K562 (cell line): Measurements from ENCODE around the gene SLC31A2. TPM values are rescaled to one million over a fixed set of nuclear protein-coding genes. Genes with fewer than 3 reads are reported as not detected.

Experiments used
- ATAC-seq: fragments of 200-7000 bp; cut with Tn5 transposase; 3 replicates; pipeline ENCODE4 v1.9.1; 2020; ENCODE audit warnings: moderate library complexity
- BruUV-seq: library from RNA; stranded (reverse); fragments of 400-500 nt; replicated peaks from 2 replicates; lab custom pipeline; 2021; lab: Mats Ljungman, UMichigan
- CTCF ChIA-PET: fragments of 300-600 bp; formaldehyde crosslinking; extraction: SDS; loops from one replicate; lab custom pipeline; 2021; ENCODE audit warnings: low intra/inter-chr PET ratio; lab: Yijun Ruan, JAX
- POLR2A ChIA-PET: fragments of 300-600, 350-650 bp; sonication (Branson Sonifier 250); formaldehyde crosslinking; extraction: SDS; loops from one replicate; lab custom pipeline; 2021; ENCODE audit warnings: antibody characterized with exemption, inconsistent platforms; lab: Yijun Ruan, JAX
- DNase-seq, 4 experiments: peaks; one replicate each; pipeline versions ENCODE4 v3.0.0 to v3.0.0-alpha.2; 2011 to 2018; ENCODE audit warnings: low spot score in 3 of 4, mixed read lengths in 3 of 4; ENCODE audit errors: extremely low read depth in 1 of 4
- FAIRE-seq: peaks from 2 replicates; lab custom pipeline; 2011; peaks lifted over from hg19 to GRCh38; lab: Jason Lieb, UNC
- H2AFZ ChIP-seq: 2 replicates; pipeline ENCODE4 v1.6.0; 2011; ENCODE audit warnings: low read depth, low read length, control low read depth, inconsistent platforms
- H3K27ac ChIP-seq: fragments of 200-600 bp; 3 replicates; pipeline ENCODE4 v1.8.0; 2011; ENCODE audit warnings: low read depth, mild to moderate bottlenecking, control low read depth, inconsistent platforms, low read length, moderate library complexity, mixed read lengths; ENCODE audit errors: extremely low read depth
- H3K27me3 ChIP-seq, 2 experiments: fragments of 300-600 bp in 1 of 2; 2 replicates in 1 of 2; 3 replicates in 1 of 2; pipeline versions ENCODE4 v1.6.0 to v1.8.0; 2011; ENCODE audit warnings: inconsistent platforms in 2 of 2, low read length in 2 of 2, mild to moderate bottlenecking in 1 of 2, mixed read lengths in 1 of 2, moderate library complexity in 1 of 2; ENCODE audit not compliant: control insufficient read depth in 2 of 2, insufficient read depth in 2 of 2
- H3K36me3 ChIP-seq: fragments of 300-600 bp; 3 replicates; pipeline ENCODE4 v1.8.0; 2011; ENCODE audit warnings: mild to moderate bottlenecking, low read length, inconsistent platforms; ENCODE audit not compliant: control insufficient read depth, insufficient read depth
- H3K4me1 ChIP-seq, 2 experiments: fragments of 200-600 bp in 1 of 2; replicated peaks in 1 of 2; 2 replicates in 1 of 2; 3 replicates in 1 of 2; pipeline versions ENCODE4 v1.5.1 to v1.8.0; 2011; ENCODE audit warnings: inconsistent platforms in 2 of 2, low read length in 2 of 2, mild to moderate bottlenecking in 1 of 2, mixed read lengths in 1 of 2, moderate library complexity in 1 of 2; ENCODE audit not compliant: control insufficient read depth in 2 of 2, insufficient read depth in 2 of 2
- H3K4me2 ChIP-seq: 2 replicates; pipeline ENCODE4 v1.6.1; 2011; ENCODE audit warnings: low read length, control low read depth, inconsistent platforms, mixed read lengths; ENCODE audit not compliant: insufficient read depth
- H3K4me3 ChIP-seq: fragments of 200-600 bp; sonication (generic), shearing (Covaris generic); 2 replicates; pipeline ENCODE4 v1.5.1; 2016; ENCODE audit warnings: control low read depth, inconsistent platforms
- H3K79me2 ChIP-seq: fragments of 200-600 bp; 3 replicates; pipeline ENCODE4 v1.8.0; 2011; ENCODE audit warnings: low read length, inconsistent platforms; ENCODE audit not compliant: control insufficient read depth, insufficient read depth
- H3K9ac ChIP-seq, 2 experiments: 2 replicates each; pipeline versions ENCODE4 v1.6.0 to v1.6.1; 2011; ENCODE audit warnings: low read depth in 2 of 2, low read length in 2 of 2, control low read depth in 1 of 2, inconsistent platforms in 1 of 2, mild to moderate bottlenecking in 1 of 2, mixed read lengths in 1 of 2; ENCODE audit not compliant: insufficient read depth in 1 of 2
- H3K9me1 ChIP-seq: one replicate; pipeline ENCODE4 v1.6.0; 2011; ENCODE audit warnings: inconsistent platforms, mild to moderate bottlenecking, low read length, moderate library complexity; ENCODE audit not compliant: control insufficient read depth, insufficient read depth
- H3K9me3 ChIP-seq: replicated peaks from 2 replicates; pipeline ENCODE4 v1.5.1; 2011; ENCODE audit warnings: low read depth, low read length, inconsistent platforms; ENCODE audit not compliant: control insufficient read depth, insufficient read depth
- H4K20me1 ChIP-seq: replicated peaks from 2 replicates; pipeline ENCODE4 v1.6.1; 2011; ENCODE audit warnings: low read length, inconsistent platforms, mixed read lengths; ENCODE audit not compliant: control insufficient read depth, insufficient read depth
- C11orf30 ChIP-seq: fragments of 450-650 bp; IDR thresholded peaks from 2 replicates; pipeline ENCODE4 v1.6.1; 2016; ENCODE audit warnings: low read depth, mild to moderate bottlenecking
- FOSL1 ChIP-seq: fragments of 200-800 bp; sonication (Bioruptor generic); conservative IDR thresholded peaks from 2 replicates; pipeline ENCODE4 v1.6.1; 2016; ENCODE audit warnings: missing genetic modification characterization, missing compliant biosample characterization
- MAFF ChIP-seq: IDR thresholded peaks from 2 replicates; pipeline ENCODE4 v1.6.1; 2012; ENCODE audit warnings: low read length, improper control_type of control experiment
- MAFG ChIP-seq: fragments of 450-650 bp; conservative IDR thresholded peaks from 2 replicates; pipeline ENCODE4 v1.6.1; 2016; ENCODE audit warnings: missing genetic modification characterization, missing compliant biosample characterization
- ZNF316 ChIP-seq: fragments of 450-650 bp; IDR thresholded peaks from 2 replicates; pipeline ENCODE4 v1.6.1; 2016
- ZNF444 ChIP-seq: fragments of 250-450 bp; sonication (Bioruptor Pico); IDR thresholded peaks from 2 replicates; pipeline ENCODE4 v1.4.0; 2020; ENCODE audit warnings: mild to moderate bottlenecking, moderate library complexity
- in situ Hi-C: fragments of 300-500 bp; cut with MboI; formaldehyde crosslinking; loops from 4 replicates; pipeline ENCODE4 v1.15.0; 2018; ENCODE audit warnings: inconsistent platforms, mixed read lengths
- intact Hi-C: fragments of 100-400 bp; cut with micrococcal nuclease; formaldehyde crosslinking; loops from 2 replicates; pipeline ENCODE4 v1.14.2; 2022
- polyA plus RNA-seq, 8 experiments: library from polyadenylated mRNA; depleted of rRNA in 4 of 8; stranded (reverse) in 5 of 8; unstranded in 3 of 8; fragments of >200 nt; fragmentation: Nextera tagmentation in 2 of 8; fragmentation: Illumina TruSeq in 1 of 8; extraction: Ambion mirVana in 2 of 8; extraction: Trizol in 1 of 8; gene quantifications; 2 replicates each; pipeline versions ENCODE4 v1.2.1 to v1.2.3, GENCODE V29; 2011 to 2014; ENCODE audit warnings: inconsistent platforms in 1 of 8, missing spikeins in 1 of 8
- total RNA-seq, 7 experiments: library from RNA; depleted of rRNA in 6 of 7; stranded (reverse); fragments of >200 nt in 6 of 7; fragmentation: Illumina TruSeq in 2 of 7; extraction: Trizol in 2 of 7; gene quantifications; 2 replicates each; pipeline versions ENCODE4 v1.2.1 to v1.2.3, GENCODE V29; 2011 to 2021; ENCODE audit warnings: low replicate concordance in 1 of 7
- TF ChIP-seq, protein P1 (sequence below): fragments of 200-400 bp; formaldehyde crosslinking; IDR thresholded peaks from 2 replicates; pipeline ENCODE4 v1.6.1; 2017; ENCODE audit warnings: mild to moderate bottlenecking, low read depth, low read length, moderate library complexity

The SLC31A2 gene
- total and polyA plus RNA-seq, 9 of the 15 experiments (the other 6 are each of a cell fraction or from before 2014, with no cell fraction given) = 1.5 to 4.3 (median 2.3) TPM

DNA sequence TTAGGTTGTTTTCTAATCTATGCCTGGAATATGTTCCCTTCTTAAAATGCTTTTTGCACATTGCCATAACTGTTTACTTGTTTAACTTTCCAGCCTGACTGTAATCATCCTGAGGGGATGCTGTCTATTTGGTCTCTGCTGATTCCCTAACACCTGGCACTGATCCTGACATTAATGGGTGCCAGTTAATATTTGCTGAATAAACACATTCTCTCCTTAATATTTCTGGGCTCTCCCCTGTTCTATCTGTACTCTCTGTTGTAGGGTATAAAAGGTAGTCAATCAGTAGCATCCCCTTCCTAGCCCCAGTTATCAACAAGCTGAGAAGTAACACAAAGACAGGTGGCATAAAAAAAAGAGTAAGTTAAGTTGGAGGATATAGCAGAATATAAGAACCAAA, 21.3 kb upstream of the SLC31A2 start:
- H2AFZ ChIP-seq = no peak overlapping the region
- ATAC-seq (no peak), FAIRE-seq (no peak), DNase-seq (no peak)
- H3K27me3 ChIP-seq = peaks cover 4 to 8% of the 10 kb centered on the region in 2 experiments; a peak in 3 of 5 replicates
- H3K9me3 ChIP-seq = no peaks in the 10 kb centered on the region
- no peaks in the 10 kb centered on the region for H3K36me3 ChIP-seq
- ChIA-PET POLR2A (no interaction called here), CTCF (no interaction called here)
- H3K9ac ChIP-seq = no peak overlapping the region
- TF ChIP-seq C11orf30 = peak; percentile 51; the same call in 1 of the 2 replicates
- TF ChIP-seq FOSL1 = no peak
- TF ChIP-seq MAFF = peak; percentile 26; the same call in 1 of the 2 replicates
- TF ChIP-seq MAFG (tag) = peak; percentile 43; the same call in 1 of the 2 replicates
- TF ChIP-seq, protein P1, sequence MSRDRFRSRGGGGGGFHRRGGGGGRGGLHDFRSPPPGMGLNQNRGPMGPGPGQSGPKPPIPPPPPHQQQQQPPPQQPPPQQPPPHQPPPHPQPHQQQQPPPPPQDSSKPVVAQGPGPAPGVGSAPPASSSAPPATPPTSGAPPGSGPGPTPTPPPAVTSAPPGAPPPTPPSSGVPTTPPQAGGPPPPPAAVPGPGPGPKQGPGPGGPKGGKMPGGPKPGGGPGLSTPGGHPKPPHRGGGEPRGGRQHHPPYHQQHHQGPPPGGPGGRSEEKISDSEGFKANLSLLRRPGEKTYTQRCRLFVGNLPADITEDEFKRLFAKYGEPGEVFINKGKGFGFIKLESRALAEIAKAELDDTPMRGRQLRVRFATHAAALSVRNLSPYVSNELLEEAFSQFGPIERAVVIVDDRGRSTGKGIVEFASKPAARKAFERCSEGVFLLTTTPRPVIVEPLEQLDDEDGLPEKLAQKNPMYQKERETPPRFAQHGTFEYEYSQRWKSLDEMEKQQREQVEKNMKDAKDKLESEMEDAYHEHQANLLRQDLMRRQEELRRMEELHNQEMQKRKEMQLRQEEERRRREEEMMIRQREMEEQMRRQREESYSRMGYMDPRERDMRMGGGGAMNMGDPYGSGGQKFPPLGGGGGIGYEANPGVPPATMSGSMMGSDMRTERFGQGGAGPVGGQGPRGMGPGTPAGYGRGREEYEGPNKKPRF = no peak
- TF ChIP-seq ZNF316 = peak; percentile 66
- no peak for TF ChIP-seq ZNF444 (CRISPR knock-in tag)
- H3K4me3 ChIP-seq = no peak overlapping the region
- intact Hi-C loops = no loop called here
- H3K4me2 ChIP-seq = no peak overlapping the region
- no peaks in the 10 kb centered on the region; the same call in 1 of the 2 replicates for H4K20me1 ChIP-seq
- no TSS peak for BruUV-seq
- H3K79me2 ChIP-seq = no peaks in the 10 kb centered on the region
- H3K9me1 ChIP-seq = peaks cover 3% of the 10 kb centered on the region
- no peak overlapping the region for H3K27ac ChIP-seq
- in situ Hi-C loops = no loop called here
- H3K4me1 ChIP-seq = no peaks in the 10 kb centered on the region
